Tibial nerve (tissue), 4 donors: ENCODE results near the gene TSC1.

ENCODE experiments used
- CTCF ChIP-seq, 5 experiments: fragments of 200-600 bp in 3 of 5; fragments of 450-650 bp in 2 of 5; sonication (generic) in 3 of 5; IDR thresholded peaks; one replicate each; pipeline ENCODE4 v1.5.1; 2016 to 2019; ENCODE audit warnings: antibody characterized with exemption in 5 of 5, mild to moderate bottlenecking in 3 of 5, moderate library complexity in 2 of 5
- EP300 ChIP-seq, 2 donors: sonication (generic); formaldehyde crosslinking; IDR thresholded peaks; one replicate each; pipeline ENCODE4 v1.6.1; 2017; ENCODE audit warnings: antibody characterized with exemption in 2 of 2, mild to moderate bottlenecking in 1 of 2
- POLR2A ChIP-seq, 2 donors: fragments of 450-650 bp; IDR thresholded peaks; one replicate each; pipeline ENCODE4 v1.6.1; 2017; ENCODE audit warnings: antibody characterized with exemption in 2 of 2, mild to moderate bottlenecking in 2 of 2, moderate library complexity in 2 of 2

- TF ChIP-seq POLR2A (IDR thresholded peaks at IDR 0.05) (no peak), EP300 (IDR thresholded peaks at IDR 0.05) (no peak), CTCF (IDR thresholded peaks at IDR 0.05) (no peak)
Observed at GRCh38 chr9:132988244-132989013, 44.0 kb upstream of the TSC1 start.
